ENCODE measurements around the gene PRR27. TPM values are rescaled to one million over a fixed set of nuclear protein-coding genes. Genes with fewer than 3 reads are reported as not detected.
A peak's percentile ranks its signal among the peaks of the same experiment; 100 is the strongest.

Gene PRR27
- total and polyA plus RNA-seq, 4 donors, result not detected

DNA sequence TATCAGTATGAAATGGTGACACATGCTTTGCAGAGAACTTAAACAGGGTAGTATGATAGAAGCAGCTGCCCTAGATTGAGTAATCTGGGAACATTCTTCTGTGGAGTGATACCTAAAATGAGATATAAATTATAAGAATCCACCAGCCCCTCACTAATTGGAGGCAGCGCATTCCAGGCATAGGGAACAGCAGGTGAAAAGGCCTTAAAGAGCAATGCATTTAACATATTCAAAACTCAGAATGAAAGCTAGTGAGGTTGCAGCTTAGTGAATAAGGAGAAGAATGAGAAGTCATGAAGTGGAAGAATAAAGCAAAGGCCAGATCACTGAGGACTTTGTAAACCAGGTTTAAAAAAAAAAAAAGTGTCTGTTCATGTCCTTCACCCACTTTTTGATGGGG is 36.5 kb downstream of the PRR27 start:
- TF ChIP-seq CTCF (IDR thresholded peaks at IDR 0.05; ENCODE audit: control extremely low read depth, extremely low read depth), result no peak
- Histone ChIP-seq H3K9ac (ENCODE audit: insufficient read depth in 1 of 2, low read length in 2 of 2) (no peak overlapping the region), H3K27me3 (ENCODE audit: control insufficient read depth in 3 of 3, insufficient read depth in 3 of 3, low read length in 2 of 3) (no peaks in the 10 kb centered on the region), H3K36me3 (ENCODE audit: control insufficient read depth in 4 of 4, insufficient read depth in 4 of 4, low read length in 4 of 4) (no peaks in the 10 kb centered on the region), H3K27ac (ENCODE audit: low read depth in 1 of 2, low read length in 1 of 2) (no peak overlapping the region), H3K9me3 (ENCODE audit: control insufficient read depth in 4 of 4, insufficient read depth in 3 of 4, low read length in 3 of 4) (no peaks in the 10 kb centered on the region), H3K4me3 (no peak overlapping the region), H3K4me1 (ENCODE audit: control insufficient read depth in 5 of 5, insufficient read depth in 5 of 5, low read length in 5 of 5) (peaks cover 0 to 14% (median 0%) of the 10 kb centered on the region in 5 donors)
- no peak for ATAC-seq (ENCODE audit: insufficient read depth, low FRiP score)
- no peak for DNase-seq
- WGBS, 2 donors, result 94 to 97% methylated on average over 1 of the region's 1 CpG

GRCh38 chr4:70191647-70192046 is 37.6 kb downstream of the PRR27 start:
- Histone ChIP-seq H3K27ac (ENCODE audit: low read depth in 1 of 2, low read length in 1 of 2) (no peak overlapping the region), H3K4me1 (ENCODE audit: control insufficient read depth in 5 of 5, insufficient read depth in 5 of 5, low read length in 5 of 5) (peaks cover 0 to 14% (median 0%) of the 10 kb centered on the region in 5 donors), H3K9ac (ENCODE audit: insufficient read depth in 1 of 2, low read length in 2 of 2) (no peak overlapping the region), H3K9me3 (ENCODE audit: control insufficient read depth in 4 of 4, insufficient read depth in 3 of 4, low read length in 3 of 4) (no peaks in the 10 kb centered on the region), H3K36me3 (ENCODE audit: control insufficient read depth in 4 of 4, insufficient read depth in 4 of 4, low read length in 4 of 4) (no peaks in the 10 kb centered on the region), H3K4me3 (no peak overlapping the region), H3K27me3 (ENCODE audit: control insufficient read depth in 3 of 3, insufficient read depth in 3 of 3, low read length in 2 of 3) (no peaks in the 10 kb centered on the region)
- WGBS, 2 donors, result 52 to 69% methylated on average over 1 of the region's 1 CpG
- DNase-seq, result peak; percentile 56 to 95 (median 94)
- no peak for TF ChIP-seq CTCF (IDR thresholded peaks at IDR 0.05; ENCODE audit: control extremely low read depth, extremely low read depth)
- ATAC-seq (ENCODE audit: insufficient read depth, low FRiP score), result no peak

GRCh38 chr4:70192895-70193294 is 38.9 kb downstream of the PRR27 start:
- no peak for ATAC-seq (ENCODE audit: insufficient read depth, low FRiP score)
- Histone ChIP-seq H3K27ac (ENCODE audit: low read depth in 1 of 2, low read length in 1 of 2) (no peak overlapping the region), H3K27me3 (ENCODE audit: control insufficient read depth in 3 of 3, insufficient read depth in 3 of 3, low read length in 2 of 3) (no peaks in the 10 kb centered on the region), H3K9me3 (ENCODE audit: control insufficient read depth in 4 of 4, insufficient read depth in 3 of 4, low read length in 3 of 4) (no peaks in the 10 kb centered on the region), H3K4me3 (no peak overlapping the region), H3K9ac (ENCODE audit: insufficient read depth in 1 of 2, low read length in 2 of 2) (no peak overlapping the region), H3K36me3 (ENCODE audit: control insufficient read depth in 4 of 4, insufficient read depth in 4 of 4, low read length in 4 of 4) (no peaks in the 10 kb centered on the region), H3K4me1 (ENCODE audit: control insufficient read depth in 5 of 5, insufficient read depth in 5 of 5, low read length in 5 of 5) (peaks cover 0 to 17% (median 0%) of the 10 kb centered on the region in 5 donors)
- DNase-seq, result no peak
- TF ChIP-seq CTCF (IDR thresholded peaks at IDR 0.05; ENCODE audit: control extremely low read depth, extremely low read depth), result no peak
- WGBS, 2 donors, result 94% methylated on average over 2 of the region's 2 CpGs

GRCh38 chr4:70195425-70195824 is 41.4 kb downstream of the PRR27 start, which contains the start of gene ODAM:
Gene ODAM, plus strand, starts transcription at chr4:70195725. Its CDS starts 819 bp downstream, at chr4:70196544.
- no peak within 1 kb of the TSS for H3K27ac ChIP-seq (ENCODE audit: low read depth in 1 of 2, low read length in 1 of 2)
- H3K4me3 ChIP-seq, result no peak within 1 kb of the TSS
- TF ChIP-seq CTCF (IDR thresholded peaks at IDR 0.05; ENCODE audit: control extremely low read depth, extremely low read depth), result no peak
- ATAC-seq (ENCODE audit: insufficient read depth, low FRiP score) (no peak), DNase-seq (no peak)
- H3K27me3 ChIP-seq (ENCODE audit: control insufficient read depth in 3 of 3, insufficient read depth in 3 of 3, low read length in 2 of 3), result no peaks in the 10 kb centered on the region
- H3K36me3 ChIP-seq (ENCODE audit: control insufficient read depth in 4 of 4, insufficient read depth in 4 of 4, low read length in 4 of 4), result no peaks in the 10 kb centered on the region
- H3K9ac ChIP-seq (ENCODE audit: insufficient read depth in 1 of 2, low read length in 2 of 2), result no peak within 1 kb of the TSS
- WGBS, 2 donors, result 82 to 91% methylated on average over 1 of the region's 1 CpG
- peaks cover 0 to 27% (median 0%) of the 10 kb centered on the region in 5 donors for H3K4me1 ChIP-seq (ENCODE audit: control insufficient read depth in 5 of 5, insufficient read depth in 5 of 5, low read length in 5 of 5)
- no peaks in the 10 kb centered on the region for H3K9me3 ChIP-seq (ENCODE audit: control insufficient read depth in 4 of 4, insufficient read depth in 3 of 4, low read length in 3 of 4)
